HG03342 (cell line): ENCODE measurements around the gene XRCC4.
"Not testable (repeated sequence)": the region's sequence is repeated elsewhere in the genome, so short reads cannot be mapped to it uniquely, and the experiment has no call there.

Experiments
- ATAC-seq: cut with Tn5 transposase; IDR thresholded peaks from one replicate; pipeline ENCODE4 v1.9.1; 2021; ENCODE audit warnings: mild to moderate bottlenecking, moderate library complexity; ENCODE audit not compliant: unreplicated experiment

The XRCC4 gene

DNA sequence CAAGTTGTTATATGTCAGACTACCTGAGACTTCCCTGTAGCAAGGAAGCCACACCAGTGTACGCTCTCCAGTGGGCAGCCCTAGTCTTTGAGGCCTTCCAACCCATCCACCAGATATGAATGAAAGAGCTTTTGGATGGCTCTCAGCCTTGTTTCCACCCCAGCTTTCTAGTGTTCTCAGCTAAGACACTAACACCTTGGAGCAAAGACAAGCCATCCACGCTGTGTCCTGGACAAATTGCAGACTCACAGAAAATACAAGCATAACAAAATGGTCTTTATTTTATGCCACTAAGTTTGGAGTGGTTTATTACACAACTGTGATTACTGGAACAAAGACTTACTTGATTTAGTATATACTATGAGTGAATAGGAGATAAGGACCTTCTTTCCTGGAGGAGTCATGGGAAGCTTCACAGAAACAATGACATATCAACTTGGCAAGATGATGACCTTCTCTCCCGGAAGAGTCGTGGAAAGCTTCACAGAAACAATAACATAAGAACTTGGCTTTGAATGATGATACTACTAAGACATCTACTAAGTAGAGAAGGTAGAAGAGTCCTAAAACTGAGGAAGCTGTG, 260.2 kb downstream of the XRCC4 start:
- no peak for ATAC-seq

DNA sequence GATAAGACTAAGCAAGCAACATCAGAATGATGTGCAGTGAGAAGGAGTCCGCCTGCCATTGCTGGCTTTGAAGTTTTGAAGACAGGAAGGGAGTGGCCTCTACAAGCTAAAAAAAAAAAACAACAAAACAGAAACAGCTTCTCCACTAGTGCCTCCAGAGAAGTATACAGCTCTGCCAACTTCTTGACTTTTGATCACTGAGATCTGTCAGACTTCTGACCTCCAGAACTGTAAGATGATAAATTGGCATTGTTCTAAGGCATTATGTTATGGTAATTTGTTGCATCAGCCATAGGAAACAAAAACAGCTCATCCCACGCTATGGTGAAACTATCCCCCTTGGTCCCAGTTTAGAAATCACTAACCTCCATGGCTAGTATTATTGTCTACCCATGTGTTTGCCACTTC, 263.2 kb downstream of the XRCC4 start:
- ATAC-seq: no peak

DNA sequence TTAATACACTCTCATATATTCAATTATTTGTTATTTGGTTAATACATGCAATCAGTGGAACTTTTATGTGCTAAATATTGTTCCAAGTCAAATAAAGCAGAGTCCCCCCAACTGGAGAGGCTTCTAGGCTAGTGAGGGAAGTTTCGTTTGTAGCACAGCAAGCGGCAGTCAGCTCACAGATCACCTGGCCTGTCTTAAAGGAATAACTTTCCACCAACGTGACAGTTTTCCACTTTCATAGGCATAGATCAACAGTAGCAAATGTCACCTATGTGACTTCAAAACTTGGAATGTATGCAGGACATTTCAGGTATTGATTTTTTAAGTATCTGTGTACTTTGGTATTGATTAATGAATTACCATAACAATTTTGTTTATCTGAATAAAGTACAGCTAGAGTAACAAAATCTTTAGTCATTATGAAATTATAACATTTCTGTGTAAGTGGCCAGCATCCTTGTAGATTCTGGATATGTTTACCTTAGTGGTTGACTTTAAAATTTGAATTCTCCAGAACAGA, 264.5 kb downstream of the XRCC4 start:
- no peak for ATAC-seq

DNA sequence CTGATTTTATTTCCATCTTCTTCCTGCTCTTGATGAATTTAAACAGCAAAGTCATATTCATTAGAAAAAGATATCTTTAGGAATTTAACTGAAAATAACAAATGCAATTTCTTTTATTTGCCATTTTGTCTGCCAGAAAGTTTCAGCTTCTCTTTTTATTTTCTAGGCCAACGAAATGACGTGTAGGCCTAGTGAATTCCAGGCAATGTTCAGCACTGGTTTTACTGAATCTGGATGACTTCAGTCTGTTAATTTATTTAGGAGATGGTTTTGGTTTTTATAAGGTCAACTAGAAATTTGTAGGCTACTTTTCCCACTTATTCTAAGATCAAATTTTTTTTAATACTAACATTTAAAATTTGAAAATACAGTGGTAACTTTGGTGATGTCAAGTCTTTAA, 265.1 kb downstream of the XRCC4 start:
- no peak for ATAC-seq

DNA sequence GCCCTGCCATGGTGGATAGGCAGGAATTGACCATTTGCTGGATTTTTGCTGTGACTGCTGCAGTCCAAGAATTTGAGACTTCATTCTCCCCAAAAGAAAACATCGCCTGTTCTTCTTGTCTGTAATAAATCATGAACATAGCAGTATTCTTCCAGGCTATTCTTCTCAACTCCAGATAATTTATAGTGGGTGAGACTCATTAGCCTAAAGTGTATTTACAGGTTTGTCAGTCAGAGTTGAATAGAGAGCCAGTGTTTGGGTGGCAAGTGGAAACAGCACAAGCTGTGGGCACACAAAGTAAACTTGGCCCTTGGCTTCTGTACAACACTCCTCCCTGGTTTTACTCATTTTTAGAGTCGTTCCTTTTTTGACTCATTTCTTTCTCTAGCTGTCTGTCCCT, 266.0 kb downstream of the XRCC4 start:
- ATAC-seq: no peak

DNA sequence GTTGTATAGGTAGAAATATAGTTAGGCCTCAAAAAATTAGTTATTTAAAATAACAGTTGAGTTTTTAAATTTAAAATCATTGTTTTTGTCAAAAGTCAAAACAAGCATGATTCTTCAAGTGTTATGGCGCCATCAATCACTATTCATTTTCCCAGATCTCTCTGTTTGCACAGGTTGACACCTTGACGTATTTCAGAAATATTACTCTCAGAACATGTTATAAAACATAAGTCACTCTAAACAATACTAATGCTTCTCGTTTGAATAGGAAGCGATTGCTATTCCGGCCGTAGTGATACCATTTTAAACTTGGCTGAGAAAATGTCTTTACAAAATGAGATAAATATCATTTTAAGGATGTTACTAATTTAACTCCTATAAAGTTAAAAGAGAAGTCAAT, 268.1 kb downstream of the XRCC4 start:
- ATAC-seq: no peak

DNA sequence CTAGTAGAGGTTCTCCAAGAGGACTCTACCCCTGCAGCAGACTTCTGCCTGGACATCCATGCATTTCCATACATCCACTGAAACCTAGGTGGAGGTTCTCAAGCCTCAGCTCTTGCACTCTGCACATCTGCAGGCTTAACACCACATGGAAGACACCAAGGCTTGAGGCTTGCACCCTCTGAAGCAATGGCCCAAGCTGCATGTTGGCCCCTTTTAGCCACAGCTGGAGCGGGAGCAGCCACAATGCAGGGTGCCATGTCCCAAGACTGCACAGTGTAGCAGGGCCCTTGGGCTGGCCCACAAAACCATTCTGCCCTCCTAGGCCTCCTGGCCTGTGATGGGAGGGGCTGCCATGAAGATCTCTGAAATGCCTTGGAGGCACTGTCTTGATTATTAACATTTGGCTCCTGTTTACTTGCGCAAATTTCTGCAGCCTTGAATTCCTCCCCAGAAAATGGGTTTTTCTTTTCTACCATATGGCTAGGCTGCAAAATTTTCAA, 271.0 kb downstream of the XRCC4 start:
- no peak for ATAC-seq

DNA sequence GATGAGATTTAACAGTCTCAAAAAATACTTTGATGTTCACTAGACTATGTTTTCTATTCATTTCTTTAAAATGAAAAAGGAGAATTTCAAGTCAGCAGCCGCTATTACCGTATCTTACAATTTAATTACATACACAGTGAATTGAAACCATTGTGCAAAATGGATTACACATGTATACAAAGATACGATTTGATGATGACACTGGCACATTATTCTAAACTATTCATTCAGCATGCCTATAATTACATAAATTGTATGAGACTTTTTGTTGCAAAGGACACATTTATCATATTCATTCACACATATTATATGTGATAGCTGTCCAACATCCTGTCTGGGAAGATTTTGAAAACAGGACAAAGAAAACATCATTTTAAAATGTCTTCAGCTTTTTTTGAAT, 275.9 kb downstream of the XRCC4 start:
- ATAC-seq: no peak

DNA sequence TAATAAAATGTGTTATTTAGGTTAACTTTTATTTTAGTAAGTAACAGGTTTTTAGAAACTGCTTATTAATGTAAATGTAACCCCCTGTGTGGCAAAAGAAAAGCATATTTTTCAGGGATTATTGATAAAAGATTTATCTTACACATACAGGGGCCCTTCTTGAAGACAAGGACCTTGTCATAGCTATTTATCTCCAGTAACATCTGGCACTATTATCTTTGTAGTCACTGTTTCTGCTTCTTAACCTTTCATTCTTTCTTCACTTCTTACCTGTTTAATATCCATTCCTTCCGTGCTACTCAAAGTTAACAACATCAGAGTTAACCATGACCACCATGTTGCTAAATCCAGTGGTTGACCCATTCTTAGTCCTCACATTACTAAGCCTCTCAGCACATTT, 276.4 kb downstream of the XRCC4 start:
- ATAC-seq: no peak

DNA sequence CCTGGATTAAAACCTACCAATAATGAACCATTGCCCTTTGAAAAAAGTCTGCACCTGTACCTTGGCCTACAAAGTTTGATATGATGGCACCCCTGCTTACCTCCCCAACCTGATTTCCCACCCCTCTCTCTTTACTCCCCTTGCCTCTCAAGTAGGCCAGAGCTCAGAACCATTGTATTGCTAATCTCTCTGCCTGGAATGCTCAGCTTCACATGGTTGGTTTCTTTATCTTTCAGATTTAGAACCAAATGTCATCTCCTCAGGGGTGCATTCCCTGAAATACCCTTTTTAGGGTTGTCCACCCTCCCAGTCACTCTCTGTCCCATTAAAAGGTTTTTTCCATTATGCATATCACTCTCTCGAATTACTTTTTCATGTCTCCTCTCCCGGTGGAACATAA, 277.6 kb downstream of the XRCC4 start:
- no peak for ATAC-seq

DNA sequence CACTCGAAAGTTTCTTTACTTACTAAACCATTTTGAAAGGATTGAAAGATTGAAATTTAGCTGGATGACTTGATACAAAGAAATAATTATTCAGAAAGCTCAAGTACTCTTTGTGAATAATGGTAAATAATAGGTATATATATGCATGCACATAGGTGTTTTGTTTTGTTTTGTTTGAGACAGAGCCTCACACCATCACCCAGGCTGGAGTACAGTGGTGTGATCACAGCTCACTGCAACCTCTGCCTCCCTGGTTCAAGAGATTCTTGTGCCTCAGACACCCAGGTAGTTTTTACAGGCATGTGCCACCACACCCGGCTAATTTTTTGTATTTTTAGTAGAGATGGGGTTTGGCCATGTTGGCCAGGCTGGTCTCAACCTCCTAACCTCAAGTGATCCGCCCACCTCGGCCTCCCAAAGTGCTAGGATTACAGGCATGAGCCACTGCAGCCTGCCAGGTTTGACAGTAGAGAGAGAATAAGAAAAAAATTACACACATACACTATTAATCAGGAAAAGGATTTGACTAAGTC, 278.2 kb downstream of the XRCC4 start:
- ATAC-seq: not testable (repeated sequence)

DNA sequence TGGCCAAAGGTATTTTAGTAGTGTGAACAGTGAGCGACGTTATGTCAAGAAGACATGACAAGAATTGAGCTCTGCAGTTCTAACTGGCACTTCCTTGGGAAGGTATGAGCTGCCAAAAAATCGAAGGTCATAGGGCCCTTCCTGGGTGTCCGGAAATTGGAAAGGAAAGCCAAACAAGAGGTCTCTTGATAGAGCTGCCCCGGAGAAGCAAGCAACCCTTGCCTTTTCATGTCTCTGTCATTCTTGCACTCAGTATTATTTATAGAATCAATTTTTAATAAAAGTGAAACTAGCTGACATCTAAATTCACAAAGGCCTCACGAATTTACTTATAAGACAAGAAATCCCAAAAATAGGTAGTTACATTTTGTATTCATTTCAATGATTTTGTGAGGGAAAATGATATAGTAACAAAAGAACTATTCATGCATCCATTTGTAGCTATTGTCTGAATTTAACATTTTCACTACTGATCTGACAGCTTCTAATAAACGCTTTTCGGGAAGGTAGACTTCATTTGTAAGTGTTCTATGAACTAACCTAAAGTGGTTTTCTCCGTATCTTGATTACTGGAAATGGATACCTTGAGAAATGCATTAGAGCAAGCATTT, 280.4 kb downstream of the XRCC4 start:
- ATAC-seq: no peak

DNA sequence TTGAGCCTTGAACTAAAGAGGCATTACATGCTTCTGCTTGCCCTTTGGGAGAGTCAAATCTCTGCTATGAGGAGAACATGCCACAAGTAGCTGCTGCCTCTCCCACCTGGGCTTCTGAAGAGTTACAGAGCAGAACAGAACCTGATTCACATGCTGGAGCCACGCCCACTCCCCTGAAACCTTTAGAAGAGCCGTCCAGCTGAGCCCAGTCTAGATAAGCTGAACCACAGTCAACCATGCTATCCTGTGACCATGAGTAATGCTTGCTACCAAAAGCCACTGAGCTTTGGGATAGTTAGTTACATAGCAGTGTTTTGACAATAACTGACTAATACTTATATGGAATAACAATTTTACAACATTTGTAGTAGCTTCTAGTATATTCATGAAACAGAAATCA, 283.2 kb downstream of the XRCC4 start:
- ATAC-seq: no peak

DNA sequence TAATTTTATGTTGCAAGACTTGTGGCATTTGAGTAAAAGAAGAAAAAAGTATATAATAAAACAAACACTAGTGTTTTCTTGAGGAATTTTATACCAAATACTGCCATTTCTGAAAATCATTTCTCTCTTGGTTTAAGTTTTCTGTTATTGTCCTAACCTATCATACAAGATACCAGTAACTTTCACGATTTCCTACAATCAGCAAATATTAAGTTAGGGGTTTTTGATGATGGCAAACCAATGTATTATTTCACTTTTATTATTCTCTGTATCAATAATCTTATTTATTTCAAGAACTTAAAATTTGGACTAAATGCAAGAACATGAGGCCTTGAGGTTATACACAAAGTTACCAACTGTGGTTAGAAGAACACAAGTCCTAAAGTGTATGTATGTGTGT, 285.2 kb downstream of the XRCC4 start:
- ATAC-seq: no peak

DNA sequence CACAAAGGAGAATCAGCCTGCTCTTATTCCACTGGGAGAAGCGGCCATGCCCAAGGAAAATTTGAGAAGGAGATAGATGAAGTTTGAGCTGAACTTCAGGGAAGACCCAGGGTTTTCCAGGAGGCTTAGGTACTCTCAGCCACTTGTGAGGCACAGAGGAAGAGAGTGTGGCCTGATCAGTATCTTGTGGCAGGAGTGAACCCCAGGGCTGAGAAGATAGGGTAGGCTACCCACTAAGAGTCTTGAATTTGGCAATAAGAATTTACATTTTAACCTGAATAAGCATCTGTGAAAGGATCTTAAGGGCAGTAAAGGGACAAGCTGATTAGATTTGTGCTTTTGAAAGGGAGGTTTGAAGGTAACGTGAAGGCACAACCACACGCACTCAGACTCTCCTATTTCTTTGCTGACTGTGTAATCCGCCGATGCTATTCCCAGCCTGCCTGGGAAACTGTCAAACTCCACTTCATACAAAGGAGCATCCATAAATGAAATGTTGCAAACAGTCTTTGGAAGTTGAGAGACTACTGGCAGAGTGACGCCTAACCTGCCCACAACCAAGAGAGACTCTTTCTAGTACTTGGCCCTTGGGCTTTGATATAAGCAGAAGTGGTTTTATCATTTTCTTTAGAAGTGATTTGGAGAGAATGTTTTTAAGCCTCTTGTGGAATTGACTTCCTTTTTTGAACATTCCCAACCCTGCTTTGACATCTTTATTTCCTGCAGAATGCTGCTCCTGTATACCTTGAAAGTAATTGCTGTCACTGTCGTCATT, 286.0 kb downstream of the XRCC4 start:
- ATAC-seq: no peak

DNA sequence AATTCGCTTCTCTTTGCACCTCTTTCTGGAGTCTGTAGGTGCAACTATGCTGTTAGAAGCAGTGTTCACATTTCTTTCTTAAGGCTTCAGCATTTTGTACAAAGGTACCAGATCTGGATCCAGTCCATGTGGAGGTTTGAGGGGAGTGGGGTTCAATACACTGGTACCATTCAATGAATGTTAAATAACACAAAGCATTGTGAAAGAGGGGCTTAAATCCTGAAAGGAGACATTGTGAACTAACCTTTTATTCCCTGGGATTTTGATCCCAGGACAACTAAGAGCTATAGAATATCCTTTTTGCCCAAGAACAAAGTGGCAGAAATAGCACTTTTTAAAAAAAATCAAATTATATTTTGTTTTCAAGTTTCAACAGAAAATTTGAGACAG, 286.5 kb downstream of the XRCC4 start:
- no peak for ATAC-seq

DNA sequence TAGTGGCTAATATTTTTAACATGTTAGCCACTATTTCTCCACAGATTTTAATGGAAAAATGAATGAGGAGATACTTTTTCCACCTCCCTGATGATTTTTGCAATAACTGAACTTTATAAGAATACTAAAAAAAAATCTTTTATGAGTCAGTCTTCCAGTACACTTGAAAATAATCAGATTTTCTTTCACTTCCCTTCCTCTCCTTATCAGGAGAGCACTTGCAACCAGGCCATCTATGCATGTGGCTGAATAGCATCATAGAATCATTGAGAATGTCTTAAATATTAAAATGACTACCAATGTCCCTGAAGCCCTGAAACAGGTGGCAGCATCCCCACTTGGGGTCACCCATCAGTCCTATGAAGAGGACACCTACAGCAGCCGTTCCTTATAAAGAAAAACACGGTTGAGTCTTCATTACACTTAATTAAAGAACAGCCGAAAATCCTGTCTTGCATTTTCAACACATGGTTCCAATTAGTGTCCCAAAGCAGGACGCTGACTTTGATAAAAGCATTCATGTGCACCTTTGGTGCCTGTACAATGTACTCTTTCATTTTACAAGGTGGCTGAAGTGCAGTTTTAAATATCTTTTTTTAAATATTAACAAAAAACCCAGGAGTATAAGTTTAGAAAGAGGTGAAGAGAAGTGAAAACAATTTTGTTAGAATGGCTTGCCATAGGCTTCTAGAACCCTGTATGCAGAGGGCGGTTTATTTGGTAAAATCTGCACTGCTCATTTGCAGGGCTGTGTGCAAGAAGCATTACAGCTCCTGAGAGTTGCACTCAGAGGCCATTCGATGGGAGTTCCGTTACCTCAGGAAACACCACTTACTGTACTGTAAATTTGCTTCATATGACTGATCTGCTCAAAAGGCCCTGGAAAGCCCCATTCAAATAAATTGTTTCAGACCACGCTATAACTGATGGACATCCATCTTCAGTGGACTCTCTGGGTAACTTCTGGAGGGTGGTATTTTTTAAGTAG, 287.3 kb downstream of the XRCC4 start:
- peak; percentile 45 for ATAC-seq

DNA sequence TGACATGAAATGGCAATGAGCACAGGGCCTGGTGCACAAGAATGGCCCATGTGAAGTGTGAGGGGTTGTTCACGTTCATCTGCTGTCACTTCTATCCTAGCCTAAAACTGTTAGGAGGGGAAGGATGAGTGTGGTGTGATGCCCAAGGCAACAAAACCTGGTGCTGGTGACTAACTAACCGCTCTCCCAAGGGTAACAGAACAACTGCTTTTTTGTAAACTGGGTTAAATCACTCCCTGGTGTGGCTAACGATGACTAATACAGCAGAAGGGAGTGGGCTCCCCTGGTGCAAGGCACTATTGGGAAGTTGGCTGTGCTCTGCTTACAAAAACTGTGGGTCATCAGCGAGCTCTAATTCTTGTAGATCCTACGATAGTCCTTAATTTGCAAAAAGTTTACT, 291.0 kb downstream of the XRCC4 start:
- ATAC-seq: peak; percentile 44

DNA sequence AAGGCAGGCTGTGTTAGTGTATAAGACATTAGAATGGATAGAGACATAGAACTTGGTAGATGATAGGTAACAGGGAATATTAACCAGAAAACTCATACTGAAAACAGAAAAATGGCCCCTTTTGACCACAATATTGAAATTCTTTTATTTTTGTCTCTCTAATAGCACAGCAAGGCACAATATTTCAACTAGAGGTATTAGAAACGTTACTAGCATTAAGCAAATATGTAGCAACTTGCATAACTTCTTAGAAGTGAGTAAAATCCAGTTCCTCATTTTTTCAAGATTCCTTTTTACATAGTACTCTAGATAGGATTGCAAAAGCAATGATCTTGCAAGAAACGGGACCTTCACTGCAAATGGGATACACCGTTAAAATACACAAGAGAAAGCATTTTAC, 291.5 kb downstream of the XRCC4 start:
- ATAC-seq: peak; percentile 45

DNA sequence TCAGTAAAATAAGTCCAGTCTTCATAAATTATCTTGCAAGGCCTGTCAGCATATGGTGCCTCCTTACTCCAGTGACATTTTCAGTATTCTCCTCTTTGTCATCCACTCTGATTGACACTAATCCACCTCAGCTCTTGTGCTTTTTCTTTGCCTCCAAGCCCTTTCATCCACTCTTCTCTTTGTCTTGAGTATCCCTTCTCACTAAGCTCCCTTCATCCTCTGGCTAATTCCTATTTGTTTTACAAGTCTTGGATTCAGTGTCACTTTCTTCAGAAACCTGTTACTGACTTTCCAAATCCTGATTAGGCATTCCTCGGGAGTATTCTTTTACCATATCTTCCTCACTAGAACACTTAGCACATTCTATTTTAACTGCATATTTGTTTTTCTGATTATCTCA, 293.6 kb downstream of the XRCC4 start:
- ATAC-seq: no peak

DNA sequence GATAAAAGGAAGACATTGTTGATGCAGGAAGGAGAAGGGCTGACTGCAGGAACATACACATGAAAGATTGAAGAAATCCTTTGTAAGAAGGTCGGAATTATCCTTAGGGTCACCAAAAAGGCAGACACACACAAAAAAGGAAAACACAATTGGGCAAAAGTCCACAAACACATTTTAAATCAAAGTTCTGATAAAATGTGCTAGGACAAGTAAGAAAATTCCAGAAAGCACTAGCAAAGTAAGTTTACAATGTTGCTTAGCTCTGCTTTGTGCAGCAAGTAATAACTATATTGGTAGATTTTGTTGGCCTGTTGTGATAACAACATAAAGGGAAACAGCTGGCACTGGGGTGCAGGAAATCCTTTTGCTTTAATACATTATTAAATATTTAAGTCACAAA, 294.4 kb downstream of the XRCC4 start:
- no peak for ATAC-seq
